Prostate gland (tissue), 2 donors: ENCODE results near the gene CALML3.

Experiments used
- POLR2AphosphoS5 ChIP-seq: sonication (generic); formaldehyde crosslinking; IDR thresholded peaks from one replicate; pipeline ENCODE4 v1.6.1; 2017; ENCODE audit warnings: antibody characterized with exemption
- TF ChIP-seq, protein P1 (sequence below), 4 experiments: fragments of 200-600 bp in 2 of 4; fragments of 450-650 bp in 2 of 4; sonication (generic) in 2 of 4; IDR thresholded peaks; 1 replicate in 3 of 4; 2 replicates in 1 of 4; pipeline ENCODE4 v1.5.1; 2016 to 2019; ENCODE audit warnings: antibody characterized with exemption in 4 of 4, mild to moderate bottlenecking in 2 of 4, moderate library complexity in 2 of 4

DNA sequence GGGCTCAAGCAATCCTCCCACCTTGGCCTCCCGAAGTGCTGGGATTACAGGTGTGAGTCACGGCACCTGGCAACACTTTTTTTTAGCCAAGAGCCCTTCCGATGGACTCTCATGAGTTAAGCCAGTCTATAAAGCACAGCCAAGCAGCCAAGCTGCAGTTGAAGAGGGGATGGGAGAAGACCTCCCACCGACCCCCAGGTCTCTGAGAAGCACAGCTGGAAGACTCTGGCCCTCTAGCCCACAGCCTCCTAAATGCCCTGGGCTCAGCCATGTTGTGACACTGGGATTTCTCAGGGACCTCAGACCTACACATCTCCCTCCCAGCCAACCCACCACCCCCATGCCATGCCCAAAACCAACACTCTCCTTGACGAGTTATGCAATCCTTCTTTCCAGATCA, 31.1 kb downstream of the CALML3 start:
- TF ChIP-seq, protein P1, sequence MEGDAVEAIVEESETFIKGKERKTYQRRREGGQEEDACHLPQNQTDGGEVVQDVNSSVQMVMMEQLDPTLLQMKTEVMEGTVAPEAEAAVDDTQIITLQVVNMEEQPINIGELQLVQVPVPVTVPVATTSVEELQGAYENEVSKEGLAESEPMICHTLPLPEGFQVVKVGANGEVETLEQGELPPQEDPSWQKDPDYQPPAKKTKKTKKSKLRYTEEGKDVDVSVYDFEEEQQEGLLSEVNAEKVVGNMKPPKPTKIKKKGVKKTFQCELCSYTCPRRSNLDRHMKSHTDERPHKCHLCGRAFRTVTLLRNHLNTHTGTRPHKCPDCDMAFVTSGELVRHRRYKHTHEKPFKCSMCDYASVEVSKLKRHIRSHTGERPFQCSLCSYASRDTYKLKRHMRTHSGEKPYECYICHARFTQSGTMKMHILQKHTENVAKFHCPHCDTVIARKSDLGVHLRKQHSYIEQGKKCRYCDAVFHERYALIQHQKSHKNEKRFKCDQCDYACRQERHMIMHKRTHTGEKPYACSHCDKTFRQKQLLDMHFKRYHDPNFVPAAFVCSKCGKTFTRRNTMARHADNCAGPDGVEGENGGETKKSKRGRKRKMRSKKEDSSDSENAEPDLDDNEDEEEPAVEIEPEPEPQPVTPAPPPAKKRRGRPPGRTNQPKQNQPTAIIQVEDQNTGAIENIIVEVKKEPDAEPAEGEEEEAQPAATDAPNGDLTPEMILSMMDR (IDR thresholded peaks at IDR 0.05): no peak
- no peak for TF ChIP-seq POLR2AphosphoS5
